GM21825 (cell line): ENCODE results near the gene CIPC.

Experiments
- ATAC-seq: cut with Tn5 transposase; IDR thresholded peaks from one replicate; pipeline ENCODE4 v1.9.1; 2021; ENCODE audit warnings: mild to moderate bottlenecking, moderate library complexity; ENCODE audit not compliant: unreplicated experiment

The CIPC gene

DNA sequence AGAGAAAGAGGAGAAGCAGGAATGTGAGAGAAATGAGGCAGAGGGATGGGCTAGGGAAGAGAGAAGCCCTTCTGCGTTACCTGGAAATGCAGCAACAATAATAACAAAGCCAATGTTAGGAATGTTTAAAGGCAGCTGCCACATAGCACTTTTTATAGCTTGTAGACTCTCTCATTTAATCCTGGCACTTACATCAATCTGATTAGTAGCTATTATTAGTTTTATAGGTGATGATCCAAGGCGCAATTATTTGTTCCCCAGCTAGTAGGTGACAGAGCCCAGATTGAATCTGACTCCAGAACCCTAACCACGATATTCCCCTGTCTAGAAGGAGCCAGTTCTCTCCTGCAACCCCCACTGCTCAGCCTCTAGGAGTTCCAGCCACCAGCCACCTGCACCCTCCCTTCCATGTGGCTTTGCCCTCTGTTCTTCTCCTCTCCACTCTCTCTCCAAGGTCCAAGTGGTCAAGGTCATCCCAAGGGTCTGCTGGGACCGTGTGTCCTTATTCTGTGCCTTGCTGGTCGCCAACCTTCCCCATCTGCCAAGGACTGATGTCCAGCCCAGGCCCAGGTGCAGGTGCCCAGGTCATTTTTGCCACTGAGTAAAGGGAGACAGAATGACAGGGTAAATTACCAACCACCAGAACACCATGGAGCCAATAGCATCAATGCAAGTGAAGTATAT is 29.4 kb upstream of the CIPC start:
- ATAC-seq, result no peak

GRCh38 chr14:77069551-77069950 is 28.5 kb upstream of the CIPC start:
- ATAC-seq, result no peak

DNA sequence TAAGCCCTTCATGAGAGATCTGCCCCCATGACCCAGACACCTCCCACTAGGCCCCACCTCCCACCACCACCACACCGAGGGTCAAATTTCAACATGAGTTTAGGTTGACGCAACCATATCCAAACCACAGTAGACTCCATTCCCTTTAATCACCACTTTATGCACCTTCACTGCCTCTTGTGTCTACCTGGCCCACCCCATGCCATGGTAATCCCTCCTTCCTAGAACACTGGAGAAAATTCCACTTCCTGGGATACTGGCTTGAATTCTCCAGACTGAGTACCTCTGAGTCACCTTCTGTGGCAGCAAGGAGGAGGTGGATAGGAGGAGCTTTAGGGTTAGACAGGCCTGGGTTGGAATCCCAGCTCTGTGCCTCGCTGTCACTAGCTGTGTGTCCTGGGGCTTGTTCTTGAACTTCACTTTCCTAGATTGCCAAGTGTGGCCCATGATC is 26.1 kb upstream of the CIPC start:
- no peak for ATAC-seq

DNA sequence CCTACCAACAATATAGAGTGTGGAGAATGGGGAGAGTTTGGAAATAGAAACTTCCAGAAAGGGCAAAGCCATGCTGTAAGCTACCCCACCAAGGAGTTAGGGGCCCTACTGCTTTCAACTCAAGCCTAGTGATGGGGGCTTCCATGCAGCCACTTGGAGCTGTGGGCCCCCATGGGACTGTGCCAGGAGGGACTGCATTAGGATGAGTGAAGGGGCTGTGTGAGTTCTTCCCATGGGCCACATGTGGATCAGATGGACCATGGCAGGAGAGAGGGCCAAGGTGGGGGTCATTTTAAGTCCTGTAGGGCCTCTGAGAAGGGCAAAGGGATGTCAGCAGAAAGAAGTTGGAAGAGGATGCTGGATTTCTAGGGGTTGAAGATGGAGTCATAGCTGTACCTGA is 23.1 kb upstream of the CIPC start:
- no peak for ATAC-seq

- ATAC-seq, result no peak
Observed at GRCh38 chr14:77076113-77076631, 21.9 kb upstream of the CIPC start.

DNA sequence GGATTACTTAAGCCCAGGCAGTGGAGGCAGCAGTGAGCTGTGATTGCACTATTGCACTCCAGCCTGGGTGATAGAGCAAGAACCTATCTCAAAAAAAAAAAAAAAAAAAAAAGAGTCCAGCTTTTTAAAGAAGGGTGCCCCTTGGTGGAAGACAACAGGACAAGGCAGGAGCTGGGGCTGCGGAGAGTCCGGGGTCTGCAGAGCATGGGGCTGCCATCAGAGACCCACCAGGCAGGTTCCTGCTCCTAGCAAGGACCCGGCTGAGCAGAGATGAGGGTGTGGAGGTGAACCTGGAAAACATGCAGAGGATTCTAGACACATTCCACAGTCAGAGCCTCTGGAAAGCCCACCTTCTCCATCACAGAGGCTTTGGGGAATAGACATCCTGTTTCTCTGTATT is 21.0 kb upstream of the CIPC start:
- no peak for ATAC-seq

DNA sequence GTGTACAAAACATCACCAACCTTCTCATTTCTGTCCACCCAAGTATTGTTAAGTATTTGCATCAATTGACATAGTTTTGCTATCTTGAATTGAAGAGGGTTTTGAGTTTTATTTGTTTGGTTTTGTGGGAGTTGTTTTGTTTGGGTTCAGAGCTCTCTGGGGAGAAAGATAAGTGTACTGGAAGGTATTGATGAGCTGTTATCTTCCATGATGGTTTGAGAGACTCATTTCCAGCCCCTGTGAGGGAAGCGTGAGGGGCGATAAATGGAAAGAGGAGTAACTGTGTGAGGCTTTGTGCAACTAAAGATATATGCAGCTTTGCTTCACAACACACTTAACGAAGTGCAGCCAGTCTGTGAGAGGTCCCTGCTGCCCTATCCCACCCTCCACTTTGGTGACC is 15.7 kb upstream of the CIPC start:
- ATAC-seq, result no peak

GRCh38 chr14:77083082-77083481 is 15.0 kb upstream of the CIPC start:
- no peak for ATAC-seq

DNA sequence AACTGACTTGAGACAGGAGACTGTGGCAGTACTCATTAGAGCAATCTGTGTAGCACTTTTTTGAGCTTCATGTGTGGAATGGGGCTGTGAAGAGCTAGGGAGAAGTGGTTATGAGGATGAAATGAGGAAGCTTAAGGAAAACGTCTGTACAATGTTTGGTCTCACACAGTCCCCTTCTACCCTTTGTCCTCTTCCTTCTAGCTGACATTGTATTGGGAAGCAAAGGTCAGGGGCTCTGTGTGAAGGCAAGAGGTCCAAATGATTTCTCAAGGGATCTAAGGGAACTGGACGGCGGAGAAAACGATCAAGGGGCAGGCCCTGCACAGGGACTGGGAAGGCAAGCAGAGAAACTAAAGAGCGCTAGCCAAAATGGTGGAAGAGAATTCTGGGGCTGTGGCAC is 13.1 kb upstream of the CIPC start:
- ATAC-seq, result no peak

GRCh38 chr14:77085538-77085937 is 12.5 kb upstream of the CIPC start:
- ATAC-seq, result no peak

DNA sequence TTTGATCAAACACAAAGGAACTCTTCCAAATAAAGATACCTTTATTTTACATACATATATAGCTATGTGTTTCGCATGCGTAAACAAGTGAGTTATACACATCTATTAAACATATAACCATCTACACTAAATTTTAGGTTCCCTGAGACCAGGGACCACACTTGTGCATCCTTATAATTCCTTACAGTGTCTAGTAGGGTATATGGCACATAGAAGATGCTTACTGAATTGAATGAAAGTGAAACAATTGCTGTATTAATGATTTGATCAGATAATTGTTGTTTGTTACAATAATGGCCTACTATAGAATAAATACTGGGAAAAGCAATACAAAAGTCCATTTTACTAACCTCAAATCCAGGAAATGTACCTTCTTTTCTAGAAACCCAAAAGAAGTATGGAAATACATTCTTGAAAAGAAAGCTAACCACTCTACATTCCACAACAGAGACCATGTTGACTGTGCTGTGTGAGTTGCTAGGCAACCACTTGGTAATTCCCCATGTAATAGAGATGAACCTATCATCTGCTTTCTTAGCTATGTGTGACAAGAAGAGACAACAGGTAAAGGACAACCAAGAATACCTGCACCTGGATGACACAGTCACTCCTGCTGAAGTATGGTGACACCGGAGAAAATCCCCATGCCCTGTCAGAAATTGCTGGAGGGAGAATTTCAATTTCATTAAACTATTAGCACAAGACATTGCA is 11.9 kb upstream of the CIPC start:
- no peak for ATAC-seq

- ATAC-seq, result no peak
Observed at GRCh38 chr14:77086951-77087350, 11.1 kb upstream of the CIPC start.

- no peak for ATAC-seq
Observed at GRCh38 chr14:77087631-77088030, 10.4 kb upstream of the CIPC start.

DNA sequence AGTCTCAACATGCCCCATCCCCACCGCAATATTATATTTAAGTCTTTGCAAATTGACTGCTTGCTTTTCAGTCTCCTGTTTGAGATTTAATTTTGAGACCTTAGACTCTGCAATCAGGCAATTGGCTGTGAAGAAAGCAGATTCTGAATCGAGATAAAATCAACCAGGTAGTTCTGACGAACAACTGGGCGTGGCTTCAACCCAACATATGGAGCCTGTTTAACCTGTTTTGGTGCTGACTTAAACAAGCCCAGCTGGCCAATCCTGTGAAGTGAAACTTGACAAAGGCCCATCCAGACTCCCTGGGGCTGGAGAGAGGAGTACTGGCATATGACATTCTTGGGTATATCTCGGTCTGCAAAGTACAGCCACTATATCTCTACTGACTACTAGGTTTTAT is 9.8 kb upstream of the CIPC start:
- no peak for ATAC-seq

- ATAC-seq, result no peak
Observed at GRCh38 chr14:77088645-77089044, 9.4 kb upstream of the CIPC start.

- no peak for ATAC-seq
Observed at GRCh38 chr14:77091518-77091917, 6.5 kb upstream of the CIPC start.

- no peak for ATAC-seq
Observed at GRCh38 chr14:77092676-77093075, 5.4 kb upstream of the CIPC start.

GRCh38 chr14:77094672-77095284 is 3.3 kb upstream of the CIPC start:
- no peak for ATAC-seq

GRCh38 chr14:77097006-77097699 is 905 bp upstream of the CIPC start:
- no peak for ATAC-seq

GRCh38 chr14:77098529-77099353 is 683 bp downstream of the CIPC start:
- ATAC-seq, result no peak
